ENCODE measurements around the gene TBX19. TPM values are rescaled to one million over a fixed set of nuclear protein-coding genes. Genes with fewer than 3 reads are reported as not detected.
"Not testable (repeated sequence)": the region's sequence is repeated elsewhere in the genome, so short reads cannot be mapped to it uniquely, and the experiment has no call there.

The TBX19 gene
- total and polyA plus RNA-seq, 2 of the 4 experiments (the other 2 are of a cell fraction), result 0.18 to 0.89 TPM

- H3K27ac ChIP-seq (ENCODE audit: insufficient read depth, low read length); H3K23ac ChIP-seq (ENCODE audit: low read depth, low read length); H3K56ac ChIP-seq (ENCODE audit: extremely low read depth, insufficient read depth, low read length); H3K4me3 ChIP-seq (ENCODE audit: insufficient read depth, low read depth, low read length); H3K4ac ChIP-seq (ENCODE audit: low read depth, low read length); H3K9me1 ChIP-seq (ENCODE audit: insufficient read depth, low read length); H4K5ac ChIP-seq (ENCODE audit: low read depth, low read length); H4K20me1 ChIP-seq (ENCODE audit: insufficient read depth, low read length); H2BK5ac ChIP-seq (ENCODE audit: low read depth, low read length, poor library complexity, severe bottlenecking); H4K91ac ChIP-seq (ENCODE audit: insufficient read depth, low read depth, low read length); H3K4me1 ChIP-seq (ENCODE audit: control insufficient read depth, insufficient read depth, low read length); H3K4me2 ChIP-seq (ENCODE audit: low read depth, low read length); H3K27me3 ChIP-seq (ENCODE audit: control insufficient read depth, insufficient read depth, low read length); POLR2A ChIA-PET (ENCODE audit: unreplicated experiment); in situ Hi-C loops (cut with MboI; ENCODE audit: low sequenced_read_pairs); H2AK5ac ChIP-seq (ENCODE audit: low read depth, low read length); H2BK20ac ChIP-seq (ENCODE audit: low read depth, low read length); H2AK9ac ChIP-seq (replicated peaks; ENCODE audit: low read depth, low read length, poor library complexity); H2AFZ ChIP-seq (replicated peaks; ENCODE audit: low read length, poor library complexity); H3K36me3 ChIP-seq (ENCODE audit: control insufficient read depth, insufficient read depth, low read length); DNase-seq; H3K9ac ChIP-seq (ENCODE audit: low read depth, low read length); dilution Hi-C loops (cut with HindIII; ENCODE audit: low sequenced_read_pairs, unreplicated experiment); H2BK120ac ChIP-seq (ENCODE audit: low read depth, low read length); ATAC-seq (ENCODE audit: low read depth); H4K8ac ChIP-seq (ENCODE audit: low read depth in 2 of 2, low read length in 2 of 2); intact Hi-C loops (cut with micrococcal nuclease); H3K79me1 ChIP-seq (ENCODE audit: low read depth in 1 of 2, low read length in 2 of 2); H2BK15ac ChIP-seq (ENCODE audit: low read depth, low read length); H3K18ac ChIP-seq (ENCODE audit: low read depth, low read length); H3K9me3 ChIP-seq (ENCODE audit: control insufficient read depth, insufficient read depth, low read length); H3K14ac ChIP-seq (replicated peaks; ENCODE audit: low read depth, low read length); BruUV-seq (replicated peaks): not testable (repeated sequence)
- WGBS, 2 experiments (ENCODE audit: extremely low coverage in 2 of 2, insufficient read length in 1 of 2), result 87% methylated on average over 6 of the region's 36 CpGs; no CpG with 5 or more reads in 1 of the 2 experiments
- CTCF ChIA-PET, result interaction anchor here (2.8 kb wide), 1 partner anchor 11 kb away, joined by 11 read pairs; no protein-coding TSS in a partner anchor
Measured at GRCh38 chr1:168354335-168355269, 73.9 kb downstream of the TBX19 start.
